ENCODE results near the gene SNRNP40.
"Not testable (repeated sequence)": the region's sequence is repeated elsewhere in the genome, so short reads cannot be mapped to it uniquely, and the experiment has no call there.

Gene SNRNP40

GRCh38 chr1:31273619-31274018, 23.0 kb downstream of the SNRNP40 start:
- DNase-seq = no peak

GRCh38 chr1:31272369-31272768, 24.2 kb downstream of the SNRNP40 start:
- no peak for DNase-seq

- no peak for DNase-seq
Measured at GRCh38 chr1:31266547-31266946, 30.0 kb downstream of the SNRNP40 start.

GRCh38 chr1:31264790-31265386, 31.7 kb downstream of the SNRNP40 start:
- DNase-seq = no peak

GRCh38 chr1:31263408-31263807, 33.2 kb downstream of the SNRNP40 start:
- DNase-seq = no peak

- not testable (repeated sequence) for DNase-seq
Measured at GRCh38 chr1:31262393-31262792, 34.2 kb downstream of the SNRNP40 start.

- DNase-seq = no peak
Measured at GRCh38 chr1:31261916-31262315, 34.7 kb downstream of the SNRNP40 start.

- no peak for DNase-seq
Measured at GRCh38 chr1:31259746-31260145, 36.8 kb downstream of the SNRNP40 start.

GRCh38 chr1:31258581-31258980, 38.0 kb downstream of the SNRNP40 start:
- DNase-seq = no peak

- no peak for DNase-seq
Measured at GRCh38 chr1:31257213-31257612, 39.4 kb downstream of the SNRNP40 start.

GRCh38 chr1:31249854-31250253, 46.7 kb downstream of the SNRNP40 start:
- DNase-seq = no peak

- DNase-seq = no peak
Measured at GRCh38 chr1:31248276-31248675, 48.3 kb downstream of the SNRNP40 start.

GRCh38 chr1:31244326-31244725, 52.3 kb downstream of the SNRNP40 start:
- no peak for DNase-seq

GRCh38 chr1:31243501-31244286, 52.9 kb downstream of the SNRNP40 start:
- no peak for DNase-seq

- DNase-seq = no peak
Measured at GRCh38 chr1:31241321-31241720, 55.3 kb downstream of the SNRNP40 start.

- DNase-seq = no peak
Measured at GRCh38 chr1:31239653-31240241, 56.8 kb downstream of the SNRNP40 start, which contains the start of gene NKAIN1. Gene NKAIN1, minus strand, starts transcription at chr1:31239887. Its CDS starts 340 bp downstream, at chr1:31239547.

GRCh38 chr1:31238986-31239613, 57.5 kb downstream of the SNRNP40 start:
- no peak for DNase-seq

- no peak for DNase-seq
Measured at GRCh38 chr1:31238612-31238985, 58.0 kb downstream of the SNRNP40 start.

- DNase-seq = no peak
Measured at GRCh38 chr1:31234870-31235269, 61.7 kb downstream of the SNRNP40 start.

GRCh38 chr1:31234123-31234708, 62.4 kb downstream of the SNRNP40 start:
- DNase-seq = no peak

GRCh38 chr1:31232689-31233088, 63.9 kb downstream of the SNRNP40 start:
- no peak for DNase-seq

GRCh38 chr1:31231802-31232201, 64.8 kb downstream of the SNRNP40 start:
- no peak for DNase-seq

GRCh38 chr1:31230378-31230777, 66.2 kb downstream of the SNRNP40 start:
- DNase-seq = no peak
